ENCODE data around the gene GINS2.

The GINS2 gene

DNA sequence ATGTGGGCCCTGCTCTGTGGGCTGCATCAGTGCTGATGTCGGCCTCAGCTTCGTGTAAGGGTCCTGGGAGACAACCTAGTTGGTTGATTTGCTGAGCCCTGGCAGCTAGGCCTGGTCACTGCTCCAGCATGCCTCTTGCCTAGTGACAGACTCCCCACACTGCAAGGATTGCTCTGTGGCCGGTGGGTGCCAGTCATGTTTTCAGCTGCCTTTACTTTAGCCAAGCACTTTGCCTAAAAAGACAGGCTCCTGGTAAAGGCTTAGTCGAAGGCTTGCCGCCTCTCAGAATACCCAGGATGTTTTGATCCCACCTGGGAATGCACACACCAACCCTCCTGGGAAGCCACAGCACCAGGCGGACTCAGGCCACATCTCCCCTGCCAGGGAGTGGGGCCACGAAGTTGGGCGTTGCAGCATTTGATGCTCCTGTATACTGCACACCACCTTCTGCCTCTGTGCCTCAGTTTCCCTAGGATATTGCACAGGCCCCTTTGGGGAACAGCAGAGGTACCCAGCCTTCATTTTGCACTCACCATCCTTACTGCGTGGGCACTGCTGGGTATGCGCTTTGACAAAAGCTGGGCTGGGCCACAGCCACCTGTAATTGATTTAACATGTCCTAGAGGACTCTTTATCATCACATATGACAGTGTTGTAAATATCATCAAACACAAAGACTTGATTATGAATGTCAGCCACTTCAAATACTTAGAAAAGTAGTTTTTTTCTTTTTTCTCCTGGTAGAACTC, 19.9 kb downstream of the GINS2 start:
- Histone ChIP-seq H3K27ac (no peak overlapping the region), H3K4me1 (no peaks in the 10 kb centered on the region), H3K4me3 (ENCODE audit: low read depth, low read length) (no peak overlapping the region), H3K4me2 (ENCODE audit: low read length) (no peak overlapping the region), H3K9ac (no peak overlapping the region), H3K36me3 (ENCODE audit: control insufficient read depth, insufficient read depth, low read length) (no peaks in the 10 kb centered on the region), H3K9me3 (ENCODE audit: control insufficient read depth, low read length) (no peaks in the 10 kb centered on the region), H2AFZ (no peak overlapping the region), H3K79me2 (peaks cover 6% of the 10 kb centered on the region), H3K27me3 (ENCODE audit: control insufficient read depth, insufficient read depth, low read length) (no peaks in the 10 kb centered on the region)
- TF ChIP-seq, protein P1, sequence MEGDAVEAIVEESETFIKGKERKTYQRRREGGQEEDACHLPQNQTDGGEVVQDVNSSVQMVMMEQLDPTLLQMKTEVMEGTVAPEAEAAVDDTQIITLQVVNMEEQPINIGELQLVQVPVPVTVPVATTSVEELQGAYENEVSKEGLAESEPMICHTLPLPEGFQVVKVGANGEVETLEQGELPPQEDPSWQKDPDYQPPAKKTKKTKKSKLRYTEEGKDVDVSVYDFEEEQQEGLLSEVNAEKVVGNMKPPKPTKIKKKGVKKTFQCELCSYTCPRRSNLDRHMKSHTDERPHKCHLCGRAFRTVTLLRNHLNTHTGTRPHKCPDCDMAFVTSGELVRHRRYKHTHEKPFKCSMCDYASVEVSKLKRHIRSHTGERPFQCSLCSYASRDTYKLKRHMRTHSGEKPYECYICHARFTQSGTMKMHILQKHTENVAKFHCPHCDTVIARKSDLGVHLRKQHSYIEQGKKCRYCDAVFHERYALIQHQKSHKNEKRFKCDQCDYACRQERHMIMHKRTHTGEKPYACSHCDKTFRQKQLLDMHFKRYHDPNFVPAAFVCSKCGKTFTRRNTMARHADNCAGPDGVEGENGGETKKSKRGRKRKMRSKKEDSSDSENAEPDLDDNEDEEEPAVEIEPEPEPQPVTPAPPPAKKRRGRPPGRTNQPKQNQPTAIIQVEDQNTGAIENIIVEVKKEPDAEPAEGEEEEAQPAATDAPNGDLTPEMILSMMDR (IDR thresholded peaks at IDR 0.05): no peak

DNA sequence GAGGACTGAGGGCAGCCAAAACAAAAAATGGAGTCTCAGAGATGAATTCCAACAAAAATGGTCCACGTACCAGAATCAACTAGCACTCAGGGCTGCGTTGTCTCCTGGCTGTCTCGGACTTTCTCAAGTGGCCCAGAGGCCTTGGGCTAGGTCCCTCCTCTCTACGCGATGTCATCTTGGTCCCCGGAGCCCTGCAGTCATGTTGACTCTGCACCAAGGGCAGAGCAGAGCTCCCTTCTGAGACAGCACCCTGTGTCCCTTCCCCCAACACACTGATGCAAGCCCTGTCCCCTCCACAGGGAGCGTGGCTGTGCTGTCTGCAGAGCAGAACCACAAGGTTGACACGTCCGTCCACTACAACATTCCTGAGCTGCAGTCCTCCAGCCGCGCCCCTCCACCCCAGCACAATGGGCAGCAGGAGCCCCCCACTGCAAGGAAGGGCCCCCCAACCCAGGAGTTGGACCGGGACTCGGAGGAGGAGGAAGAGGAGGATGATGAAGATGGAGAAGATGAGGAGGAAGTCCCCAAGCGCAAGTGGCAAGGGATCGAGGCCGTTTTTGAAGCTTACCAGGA, 20.8 kb downstream of the GINS2 start:
- no peaks in the 10 kb centered on the region for H3K9me3 ChIP-seq (ENCODE audit: control insufficient read depth, low read length)
- no peak overlapping the region for H3K4me3 ChIP-seq (ENCODE audit: low read depth, low read length)
- H3K79me2 ChIP-seq: peaks cover 6% of the 10 kb centered on the region
- no peak overlapping the region for H3K4me2 ChIP-seq (ENCODE audit: low read length)
- H3K27ac ChIP-seq: no peak overlapping the region
- no peaks in the 10 kb centered on the region for H3K27me3 ChIP-seq (ENCODE audit: control insufficient read depth, insufficient read depth, low read length)
- TF ChIP-seq, protein P1 (IDR thresholded peaks at IDR 0.05): no peak
- H3K36me3 ChIP-seq (ENCODE audit: control insufficient read depth, insufficient read depth, low read length): no peaks in the 10 kb centered on the region
- H3K9ac ChIP-seq: no peak overlapping the region
- no peak overlapping the region for H2AFZ ChIP-seq
- H3K4me1 ChIP-seq: no peaks in the 10 kb centered on the region

DNA sequence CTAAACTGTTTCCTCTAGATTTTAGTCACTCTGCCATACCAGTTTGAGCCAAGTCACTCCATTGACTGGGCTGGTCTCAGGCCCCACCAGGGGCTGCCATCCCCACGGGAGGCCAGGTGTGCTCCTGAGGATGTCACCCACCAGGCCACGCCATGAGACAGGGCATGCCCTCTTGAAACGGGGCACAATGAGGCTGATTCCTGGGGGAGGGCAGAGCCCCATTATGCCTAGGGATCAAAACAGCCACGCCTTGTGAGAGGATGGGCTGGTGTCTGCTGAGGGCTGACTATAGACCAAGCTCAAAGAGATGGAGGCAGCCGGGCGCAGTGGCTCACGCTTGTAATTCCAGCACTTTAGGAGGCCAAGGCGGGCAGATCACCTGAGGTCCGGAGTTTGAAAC, 21.5 kb downstream of the GINS2 start:
- Histone ChIP-seq H3K4me1 (no peaks in the 10 kb centered on the region), H3K27ac (no peak overlapping the region), H3K9ac (no peak overlapping the region), H3K4me3 (ENCODE audit: low read depth, low read length) (no peak overlapping the region), H3K27me3 (ENCODE audit: control insufficient read depth, insufficient read depth, low read length) (no peaks in the 10 kb centered on the region), H2AFZ (no peak overlapping the region), H3K36me3 (ENCODE audit: control insufficient read depth, insufficient read depth, low read length) (no peaks in the 10 kb centered on the region), H3K9me3 (ENCODE audit: control insufficient read depth, low read length) (no peaks in the 10 kb centered on the region), H3K4me2 (ENCODE audit: low read length) (no peak overlapping the region), H3K79me2 (peaks cover 6% of the 10 kb centered on the region)
- TF ChIP-seq, protein P1 (IDR thresholded peaks at IDR 0.05): no peak

DNA sequence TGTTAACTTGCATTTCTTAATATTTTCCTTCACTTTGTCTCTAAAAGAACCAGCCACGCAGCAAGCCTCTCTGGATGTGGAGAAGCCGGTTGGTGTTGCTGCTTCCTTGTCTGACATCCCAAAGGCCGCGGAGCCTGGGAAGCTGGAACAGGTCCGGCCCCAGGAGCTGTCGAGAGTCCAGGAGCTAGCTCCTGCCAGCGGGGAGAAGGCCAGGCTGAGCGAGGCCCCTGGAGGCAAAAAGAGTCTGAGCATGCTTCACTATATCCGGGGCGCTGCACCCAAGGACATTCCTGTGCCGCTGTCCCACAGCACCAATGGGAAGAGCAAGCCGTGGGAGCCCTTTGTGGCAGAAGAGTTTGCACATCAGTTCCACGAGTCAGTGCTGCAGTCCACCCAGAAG, 22.8 kb downstream of the GINS2 start:
- Histone ChIP-seq H2AFZ (no peak overlapping the region), H3K27ac (no peak overlapping the region), H3K4me2 (ENCODE audit: low read length) (no peak overlapping the region), H3K4me3 (ENCODE audit: low read depth, low read length) (no peak overlapping the region), H3K9me3 (ENCODE audit: control insufficient read depth, low read length) (no peaks in the 10 kb centered on the region), H3K36me3 (ENCODE audit: control insufficient read depth, insufficient read depth, low read length) (no peaks in the 10 kb centered on the region), H3K79me2 (peaks cover 6% of the 10 kb centered on the region), H3K27me3 (ENCODE audit: control insufficient read depth, insufficient read depth, low read length) (no peaks in the 10 kb centered on the region), H3K4me1 (no peaks in the 10 kb centered on the region), H3K9ac (no peak overlapping the region)
- TF ChIP-seq, protein P1 (IDR thresholded peaks at IDR 0.05): no peak

DNA sequence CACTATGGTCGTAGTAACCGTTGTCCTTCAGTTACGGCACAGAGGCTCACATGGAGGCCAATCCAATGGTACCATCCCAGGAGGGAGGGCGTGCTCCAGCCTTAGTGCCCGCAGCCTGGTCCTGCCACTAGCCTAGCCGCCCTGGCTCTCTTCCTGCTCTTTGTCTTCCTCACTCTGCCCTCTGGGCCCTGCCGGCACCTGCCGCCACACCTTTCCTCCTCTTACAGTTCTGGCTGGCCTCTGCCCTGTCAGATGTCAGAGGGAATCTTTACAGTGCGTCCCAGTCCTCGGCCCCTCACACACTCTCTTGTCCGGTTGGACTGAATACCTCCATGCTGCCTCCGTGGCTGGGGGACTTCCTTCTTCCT, 23.4 kb downstream of the GINS2 start:
- Histone ChIP-seq H3K4me2 (ENCODE audit: low read length) (no peak overlapping the region), H3K4me3 (ENCODE audit: low read depth, low read length) (no peak overlapping the region), H2AFZ (no peak overlapping the region), H3K9me3 (ENCODE audit: control insufficient read depth, low read length) (no peaks in the 10 kb centered on the region), H3K36me3 (ENCODE audit: control insufficient read depth, insufficient read depth, low read length) (no peaks in the 10 kb centered on the region), H3K27me3 (ENCODE audit: control insufficient read depth, insufficient read depth, low read length) (no peaks in the 10 kb centered on the region), H3K9ac (no peak overlapping the region), H3K27ac (no peak overlapping the region), H3K79me2 (peaks cover 6% of the 10 kb centered on the region), H3K4me1 (no peaks in the 10 kb centered on the region)
- TF ChIP-seq, protein P1 (IDR thresholded peaks at IDR 0.05): no peak
